Activated B cell treated with CpG ODN at 0.5 μM for 24 hours (primary cell): ENCODE data around the gene PRKAR1B. TPM values are rescaled to one million over a fixed set of nuclear protein-coding genes. Genes with fewer than 3 reads are reported as not detected.
"Not testable (repeated sequence)": the region's sequence is repeated elsewhere in the genome, so short reads cannot be mapped to it uniquely, and the experiment has no call there.

Experiments used
- ATAC-seq: fragments of 200-7000 bp; cut with Tn5 transposase; one replicate; pipeline ENCODE4 v1.10.0; 2021; ENCODE audit warnings: low read depth, mild to moderate bottlenecking, moderate library complexity
- CTCF ChIA-PET: fragments of 350-600 bp; sonication (Branson Sonifier 250); formaldehyde crosslinking; loops from one replicate; lab custom pipeline; 2021; ENCODE audit warnings: antibody characterized with exemption; lab: Charles Lee
- POLR2A ChIA-PET: fragments of 350-600 bp; sonication (Branson Sonifier 250); formaldehyde crosslinking; loops from one replicate; lab custom pipeline; 2021; ENCODE audit warnings: antibody characterized with exemption; lab: Charles Lee
- DNase-seq: peaks from one replicate; pipeline ENCODE4 v3.0.0; 2022
- H3K27ac Mint-ChIP-seq: one replicate; pipeline ENCODE4 v1.8.0; 2020; ENCODE audit warnings: mixed read lengths
- H3K27me3 Mint-ChIP-seq: one replicate; pipeline ENCODE4 v1.8.0; 2021; ENCODE audit warnings: mixed read lengths
- H3K36me3 Mint-ChIP-seq: one replicate; pipeline ENCODE4 v1.8.0; 2021; ENCODE audit warnings: low read depth, mixed read lengths
- H3K4me1 Mint-ChIP-seq: one replicate; pipeline ENCODE4 v1.8.0; 2021; ENCODE audit warnings: mixed read lengths
- H3K4me3 Mint-ChIP-seq: one replicate; pipeline ENCODE4 v1.8.0; 2020; ENCODE audit warnings: mild to moderate bottlenecking, mixed read lengths
- H3K9me3 Mint-ChIP-seq: one replicate; pipeline ENCODE4 v1.8.0; 2020; ENCODE audit warnings: mixed read lengths
- CTCF ChIP-seq: fragments of 200-600 bp; IDR thresholded peaks from one replicate; pipeline ENCODE4 v1.8.0; 2022; ENCODE audit warnings: antibody characterized with exemption, mild to moderate bottlenecking
- intact Hi-C: fragments of 100-400 bp; cut with micrococcal nuclease; formaldehyde crosslinking; loops from one replicate; pipeline ENCODE4 v1.15.1; 2024
- total RNA-seq: library from RNA; stranded (reverse); gene quantifications from 2 replicates; pipeline ENCODE4 v1.2.3, GENCODE V29; 2022

PRKAR1B gene
- total RNA-seq, 1 donor from 2014 or later = 17.5 TPM

- Mint-ChIP-seq H3K36me3 (peaks cover 4% of the 10 kb centered on the region), H3K27ac (no peak overlapping the region), H3K4me1 (peaks cover 9% of the 10 kb centered on the region), H3K4me3 (no peak overlapping the region), H3K27me3 (no peaks in the 10 kb centered on the region), H3K9me3 (peaks cover 2% of the 10 kb centered on the region)
- TF ChIP-seq CTCF = no peak
- ChIA-PET CTCF (no interaction called here), POLR2A (no interaction called here)
- DNase-seq (no peak), ATAC-seq (no peak)
- intact Hi-C loops = no loop called here
These were observed 85.8 kb downstream of the PRKAR1B start for GRCh38 chr7:641269-641671.

GRCh38 chr7:638256-639011, 88.6 kb downstream of the PRKAR1B start:
- DNase-seq (no peak), ATAC-seq (no peak)
- ChIA-PET POLR2A (no interaction called here), CTCF (no interaction called here)
- H3K9me3 Mint-ChIP-seq = peaks cover 2% of the 10 kb centered on the region
- H3K27ac Mint-ChIP-seq = no peak overlapping the region
- intact Hi-C loops = no loop called here
- no peak overlapping the region for H3K4me3 Mint-ChIP-seq
- peaks cover 4% of the 10 kb centered on the region for H3K36me3 Mint-ChIP-seq
- peaks cover 9% of the 10 kb centered on the region for H3K4me1 Mint-ChIP-seq
- no peaks in the 10 kb centered on the region for H3K27me3 Mint-ChIP-seq
- TF ChIP-seq CTCF = no peak

- no peaks in the 10 kb centered on the region for H3K36me3 Mint-ChIP-seq
- ATAC-seq = no peak
- no peak for TF ChIP-seq CTCF
- no peaks in the 10 kb centered on the region for H3K9me3 Mint-ChIP-seq
- intact Hi-C loops = loop anchor here (2.0 kb wide), 1 partner anchor 305 kb away; no protein-coding TSS in a partner anchor
- H3K27me3 Mint-ChIP-seq = no peaks in the 10 kb centered on the region
- H3K4me3 Mint-ChIP-seq = no peak overlapping the region
- ChIA-PET CTCF (interaction anchor here (1.9 kb wide), 1 partner anchor 317 kb away, joined by 7 read pairs; no protein-coding TSS in a partner anchor), POLR2A (no interaction called here)
- DNase-seq = no peak
- H3K27ac Mint-ChIP-seq = no peak overlapping the region
- H3K4me1 Mint-ChIP-seq = peaks cover 9% of the 10 kb centered on the region
These were observed 89.3 kb downstream of the PRKAR1B start for GRCh38 chr7:637826-638225.

- Mint-ChIP-seq H3K27ac (no peak overlapping the region), H3K4me3 (no peak overlapping the region), H3K27me3 (no peaks in the 10 kb centered on the region), H3K9me3 (no peaks in the 10 kb centered on the region), H3K36me3 (no peaks in the 10 kb centered on the region), H3K4me1 (peaks cover 9% of the 10 kb centered on the region)
- intact Hi-C loops = loop anchor here (2.0 kb wide), 1 partner anchor 304 kb away; no protein-coding TSS in a partner anchor
- no peak for ATAC-seq
- TF ChIP-seq CTCF = no peak
- ChIA-PET CTCF (interaction anchor here (1.1 to 1.9 kb wide), 2 partner anchors 32 to 315 kb away, joined by 4 to 7 read pairs; no protein-coding TSS in a partner anchor), POLR2A (no interaction called here)
- no peak for DNase-seq
These were observed 90.7 kb downstream of the PRKAR1B start for GRCh38 chr7:636396-636795.

- H3K27me3 Mint-ChIP-seq, DNase-seq, ATAC-seq, H3K9me3 Mint-ChIP-seq, H3K4me1 Mint-ChIP-seq, H3K27ac Mint-ChIP-seq, H3K36me3 Mint-ChIP-seq, H3K4me3 Mint-ChIP-seq: not testable (repeated sequence)
- intact Hi-C loops = loop anchor here (2.0 kb wide), 1 partner anchor 303 kb away; no protein-coding TSS in a partner anchor
- POLR2A ChIA-PET = interaction anchor here (0.6 kb wide), 1 partner anchor 44 kb away, joined by 9 read pairs; no protein-coding TSS in a partner anchor
- CTCF ChIA-PET = interaction anchor here (1.1 to 1.9 kb wide), 2 partner anchors 32 to 315 kb away, joined by 4 to 7 read pairs; no protein-coding TSS in a partner anchor
These were observed 91.2 kb downstream of the PRKAR1B start for GRCh38 chr7:635687-636382.
